ENCODE results near the gene CNTN4. TPM values are rescaled to one million over a fixed set of nuclear protein-coding genes. Genes with fewer than 3 reads are reported as not detected.

The CNTN4 gene
- total RNA-seq, 1 donor from 2014 or later = 48.3 TPM

- H3K4me3 Mint-ChIP-seq (ENCODE audit: unreplicated experiment) = no peak overlapping the region
- peaks cover 41% of the 10 kb centered on the region for H3K9me3 Mint-ChIP-seq (ENCODE audit: unreplicated experiment)
- no peaks in the 10 kb centered on the region for H3K36me3 Mint-ChIP-seq (ENCODE audit: unreplicated experiment)
- H3K27me3 Mint-ChIP-seq (ENCODE audit: unreplicated experiment) = no peaks in the 10 kb centered on the region
- DNase-seq (ENCODE audit: extremely low spot score, unreplicated experiment) = no peak
- TF ChIP-seq CTCF (IDR thresholded peaks at IDR 0.05) = no peak
- no peak overlapping the region for H3K27ac Mint-ChIP-seq (ENCODE audit: unreplicated experiment)
- H3K4me1 Mint-ChIP-seq (ENCODE audit: unreplicated experiment) = no peaks in the 10 kb centered on the region
These were observed 673.1 kb downstream of the CNTN4 start for GRCh38 chr3:2771741-2772140.

- Mint-ChIP-seq H3K4me3 (ENCODE audit: unreplicated experiment) (no peak overlapping the region), H3K9me3 (ENCODE audit: unreplicated experiment) (peaks cover 37% of the 10 kb centered on the region), H3K36me3 (ENCODE audit: unreplicated experiment) (no peaks in the 10 kb centered on the region), H3K27ac (ENCODE audit: unreplicated experiment) (no peak overlapping the region), H3K27me3 (ENCODE audit: unreplicated experiment) (no peaks in the 10 kb centered on the region), H3K4me1 (ENCODE audit: unreplicated experiment) (no peaks in the 10 kb centered on the region)
- TF ChIP-seq CTCF (IDR thresholded peaks at IDR 0.05) = no peak
- no peak for DNase-seq (ENCODE audit: extremely low spot score, unreplicated experiment)
These were observed 674.1 kb downstream of the CNTN4 start for GRCh38 chr3:2772803-2773202.

GRCh38 chr3:2774481-2775249 lies 676.0 kb downstream of the CNTN4 start:
- TF ChIP-seq CTCF (IDR thresholded peaks at IDR 0.05) = no peak
- H3K27ac Mint-ChIP-seq (ENCODE audit: unreplicated experiment) = no peak overlapping the region
- no peak overlapping the region for H3K4me3 Mint-ChIP-seq (ENCODE audit: unreplicated experiment)
- H3K36me3 Mint-ChIP-seq (ENCODE audit: unreplicated experiment) = no peaks in the 10 kb centered on the region
- H3K27me3 Mint-ChIP-seq (ENCODE audit: unreplicated experiment) = no peaks in the 10 kb centered on the region
- H3K9me3 Mint-ChIP-seq (ENCODE audit: unreplicated experiment) = peaks cover 45% of the 10 kb centered on the region
- no peak for DNase-seq (ENCODE audit: extremely low spot score, unreplicated experiment)
- no peaks in the 10 kb centered on the region for H3K4me1 Mint-ChIP-seq (ENCODE audit: unreplicated experiment)

GRCh38 chr3:2783261-2783660 lies 684.6 kb downstream of the CNTN4 start:
- Mint-ChIP-seq H3K36me3 (ENCODE audit: unreplicated experiment) (no peaks in the 10 kb centered on the region), H3K27me3 (ENCODE audit: unreplicated experiment) (no peaks in the 10 kb centered on the region), H3K9me3 (ENCODE audit: unreplicated experiment) (peaks cover 39% of the 10 kb centered on the region), H3K4me1 (ENCODE audit: unreplicated experiment) (no peaks in the 10 kb centered on the region), H3K4me3 (ENCODE audit: unreplicated experiment) (no peak overlapping the region), H3K27ac (ENCODE audit: unreplicated experiment) (no peak overlapping the region)
- DNase-seq (ENCODE audit: extremely low spot score, unreplicated experiment) = no peak
- no peak for TF ChIP-seq CTCF (IDR thresholded peaks at IDR 0.05)

- no peak for TF ChIP-seq CTCF (IDR thresholded peaks at IDR 0.05)
- H3K9me3 Mint-ChIP-seq (ENCODE audit: unreplicated experiment) = peaks cover 30% of the 10 kb centered on the region
- no peaks in the 10 kb centered on the region for H3K4me1 Mint-ChIP-seq (ENCODE audit: unreplicated experiment)
- H3K27me3 Mint-ChIP-seq (ENCODE audit: unreplicated experiment) = no peaks in the 10 kb centered on the region
- no peaks in the 10 kb centered on the region for H3K36me3 Mint-ChIP-seq (ENCODE audit: unreplicated experiment)
- no peak overlapping the region for H3K4me3 Mint-ChIP-seq (ENCODE audit: unreplicated experiment)
- no peak overlapping the region for H3K27ac Mint-ChIP-seq (ENCODE audit: unreplicated experiment)
- DNase-seq (ENCODE audit: extremely low spot score, unreplicated experiment) = no peak
These were observed 686.0 kb downstream of the CNTN4 start for GRCh38 chr3:2784627-2785026.

All from osteocyte (in vitro differentiated cells).